AG09309 (cell line): Measurements from ENCODE around the gene YIPF1.

Experiments used
- DNase-seq: peaks from one replicate; pipeline ENCODE4 v3.0.0-alpha.2; 2010; ENCODE audit warnings: low read depth
- H3K4me3 ChIP-seq: 2 replicates; pipeline ENCODE4 v1.5.1; 2011; ENCODE audit warnings: mild to moderate bottlenecking, low read depth, low read length, moderate library complexity; ENCODE audit not compliant: control insufficient read depth
- CTCF ChIP-seq: IDR thresholded peaks from 2 replicates; pipeline ENCODE4 v1.5.1; 2011; ENCODE audit warnings: mild to moderate bottlenecking, low read depth, low read length, inconsistent platforms; ENCODE audit not compliant: insufficient read depth, control insufficient read depth; ENCODE audit errors: missing control alignments

Gene YIPF1

GRCh38 chr1:53896635-53897229 is 7.1 kb upstream of the YIPF1 start:
- TF ChIP-seq CTCF: no peak
- peak; percentile 85 for DNase-seq
- no peak overlapping the region for H3K4me3 ChIP-seq

- TF ChIP-seq CTCF: no peak
- no peak overlapping the region for H3K4me3 ChIP-seq
- DNase-seq: no peak
These were observed 5.8 kb upstream of the YIPF1 start for GRCh38 chr1:53895421-53895820.

GRCh38 chr1:53894644-53895043 is 5.0 kb upstream of the YIPF1 start:
- TF ChIP-seq CTCF: no peak
- H3K4me3 ChIP-seq: no peak overlapping the region
- DNase-seq: no peak

- DNase-seq: no peak
- TF ChIP-seq CTCF: no peak
- no peak within 1 kb of the TSS for H3K4me3 ChIP-seq
These were observed 4.5 kb upstream of the YIPF1 start, which contains the start of gene DIO1 for GRCh38 chr1:53893999-53894636. DIO1 (plus strand) TSS chr1:53894187; CDS start chr1:53894211, 24 bp downstream.

GRCh38 chr1:53892911-53893310 is 3.3 kb upstream of the YIPF1 start:
- DNase-seq: no peak
- no peak overlapping the region for H3K4me3 ChIP-seq
- no peak for TF ChIP-seq CTCF

GRCh38 chr1:53891678-53892077 is 2.1 kb upstream of the YIPF1 start:
- TF ChIP-seq CTCF: no peak
- DNase-seq: no peak
- no peak overlapping the region for H3K4me3 ChIP-seq
